ENCODE measurements around the gene EYS. TPM values are rescaled to one million over a fixed set of nuclear protein-coding genes. Genes with fewer than 3 reads are reported as not detected.

The EYS gene
- total RNA-seq, 5 donors from 2014 or later (not counting 1 experiment from before 2014, with no cell fraction given) = not detected

DNA sequence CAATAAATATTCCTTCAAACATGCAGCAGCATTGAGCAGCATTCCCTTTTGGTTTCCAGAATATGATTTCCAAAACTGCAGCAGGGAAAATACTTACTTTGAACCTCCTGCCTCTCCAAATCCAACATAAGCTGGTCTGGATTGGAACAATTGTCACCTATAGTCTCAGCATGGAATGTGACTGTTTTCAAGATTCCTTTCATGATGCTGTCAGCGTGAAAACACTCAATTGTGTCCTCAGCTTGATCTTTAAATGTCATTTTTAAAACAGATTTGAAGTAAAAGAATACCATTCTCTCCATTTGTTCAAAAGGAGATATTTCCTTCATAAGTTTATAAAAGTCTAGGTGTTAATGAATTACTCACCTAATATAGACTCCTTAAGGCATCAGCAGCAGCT lies 993.9 kb downstream of the EYS start:
- ChIA-PET POLR2A (no interaction called here), CTCF (no interaction called here)
- no CpG with 5 or more reads among the region's 1 CpG for WGBS (ENCODE audit: insufficient coverage)
- Mint-ChIP-seq H3K4me1 (no peaks in the 10 kb centered on the region), H3K9me3 (peaks cover 2 to 16% (median 4%) of the 10 kb centered on the region in 3 donors), H3K36me3 (no peaks in the 10 kb centered on the region), H3K27ac (no peak overlapping the region), H3K4me3 (no peak overlapping the region), H3K27me3 (no peaks in the 10 kb centered on the region)
- Histone ChIP-seq H3K27me3 (replicated peaks in 1 of 2; ENCODE audit: control insufficient read depth in 2 of 2, extremely low read depth in 1 of 2, insufficient read depth in 2 of 2, low read length in 1 of 2) (no peaks in the 10 kb centered on the region), H3K4me1 (ENCODE audit: control insufficient read depth in 1 of 2, extremely low read depth in 1 of 2, insufficient read depth in 2 of 2, low read length in 2 of 2) (no peaks in the 10 kb centered on the region), H3K27ac (ENCODE audit: low read length) (no peak overlapping the region), H3K36me3 (ENCODE audit: control insufficient read depth in 2 of 2, extremely low read depth in 1 of 2, insufficient read depth in 1 of 2, low read length in 1 of 2) (no peaks in the 10 kb centered on the region), H3K4me3 (ENCODE audit: control insufficient read depth in 1 of 2, extremely low read depth in 1 of 2, low read length in 1 of 2) (no peak overlapping the region), H3K9me3 (no peaks in the 10 kb centered on the region)
- DNase-seq = no peak
- no peak for ATAC-seq (replicated peaks in 1 of 4)

DNA sequence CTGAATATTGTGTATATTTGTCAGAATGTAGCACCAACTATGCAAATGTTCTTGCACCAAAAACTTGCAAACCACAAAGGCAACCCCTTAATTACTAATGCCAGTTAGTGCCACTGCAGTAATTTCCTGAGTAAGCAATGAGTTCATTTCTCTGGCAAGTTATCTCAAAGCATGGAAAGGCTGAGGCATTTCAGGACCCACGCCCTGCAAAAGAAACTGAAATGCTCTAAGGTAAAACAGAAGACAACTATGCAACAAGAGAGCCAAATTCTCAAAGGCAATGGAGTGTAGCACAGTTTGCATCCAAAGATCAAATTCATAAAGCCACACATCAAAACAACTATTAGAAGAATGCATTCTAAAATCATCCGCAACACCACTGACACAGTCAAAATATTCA lies 994.4 kb downstream of the EYS start:
- Mint-ChIP-seq H3K4me3 (no peak overlapping the region), H3K27ac (no peak overlapping the region), H3K36me3 (no peaks in the 10 kb centered on the region), H3K27me3 (no peaks in the 10 kb centered on the region), H3K9me3 (peaks cover 2 to 16% (median 4%) of the 10 kb centered on the region in 3 donors), H3K4me1 (no peaks in the 10 kb centered on the region)
- DNase-seq (no peak), ATAC-seq (replicated peaks in 1 of 4) (no peak)
- Histone ChIP-seq H3K4me1 (ENCODE audit: control insufficient read depth in 1 of 2, extremely low read depth in 1 of 2, insufficient read depth in 2 of 2, low read length in 2 of 2) (no peaks in the 10 kb centered on the region), H3K27ac (ENCODE audit: low read length) (no peak overlapping the region), H3K9me3 (no peaks in the 10 kb centered on the region), H3K4me3 (ENCODE audit: control insufficient read depth in 1 of 2, extremely low read depth in 1 of 2, low read length in 1 of 2) (no peak overlapping the region), H3K27me3 (replicated peaks in 1 of 2; ENCODE audit: control insufficient read depth in 2 of 2, extremely low read depth in 1 of 2, insufficient read depth in 2 of 2, low read length in 1 of 2) (no peaks in the 10 kb centered on the region), H3K36me3 (ENCODE audit: control insufficient read depth in 2 of 2, extremely low read depth in 1 of 2, insufficient read depth in 1 of 2, low read length in 1 of 2) (no peaks in the 10 kb centered on the region)
- ChIA-PET POLR2A (no interaction called here), CTCF (no interaction called here)
- WGBS (ENCODE audit: insufficient coverage) = 33% methylated on average over 1 of the region's 2 CpGs

DNA sequence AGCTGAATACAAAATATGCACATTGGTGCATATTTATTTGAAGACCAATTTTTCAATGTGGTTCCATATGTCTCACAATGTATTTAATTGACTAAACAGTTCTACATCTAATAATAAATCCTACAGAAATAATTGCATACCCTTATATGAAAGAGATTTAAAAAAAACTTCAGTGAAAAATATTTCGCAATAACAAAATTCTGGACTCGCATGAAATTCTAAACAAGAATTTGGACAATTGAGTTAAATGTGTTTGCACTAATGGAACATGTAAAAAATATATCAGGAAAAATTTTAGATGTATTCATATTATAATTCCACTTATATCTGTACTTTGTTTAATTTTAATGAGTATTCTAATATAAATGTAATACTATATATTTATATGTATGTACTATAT lies 1003.1 kb downstream of the EYS start:
- POLR2A ChIA-PET = no interaction called here
- Histone ChIP-seq H3K9me3 (no peaks in the 10 kb centered on the region), H3K4me3 (ENCODE audit: control insufficient read depth in 1 of 2, extremely low read depth in 1 of 2, low read length in 1 of 2) (no peak overlapping the region), H3K27me3 (replicated peaks in 1 of 2; ENCODE audit: control insufficient read depth in 2 of 2, extremely low read depth in 1 of 2, insufficient read depth in 2 of 2, low read length in 1 of 2) (no peaks in the 10 kb centered on the region), H3K36me3 (ENCODE audit: control insufficient read depth in 2 of 2, extremely low read depth in 1 of 2, insufficient read depth in 1 of 2, low read length in 1 of 2) (no peaks in the 10 kb centered on the region), H3K27ac (ENCODE audit: low read length) (no peak overlapping the region), H3K4me1 (ENCODE audit: control insufficient read depth in 1 of 2, extremely low read depth in 1 of 2, insufficient read depth in 2 of 2, low read length in 2 of 2) (no peaks in the 10 kb centered on the region)
- Mint-ChIP-seq H3K27ac (no peak overlapping the region), H3K9me3 (peaks cover 15 to 23% (median 19%) of the 10 kb centered on the region in 3 donors), H3K36me3 (no peaks in the 10 kb centered on the region), H3K4me1 (no peaks in the 10 kb centered on the region), H3K4me3 (no peak overlapping the region), H3K27me3 (no peaks in the 10 kb centered on the region)
- CTCF ChIA-PET = no interaction called here
- DNase-seq (no peak), ATAC-seq (replicated peaks in 1 of 4) (no peak)
- no CpG with 5 or more reads among the region's 2 CpGs for WGBS (ENCODE audit: insufficient coverage)

DNA sequence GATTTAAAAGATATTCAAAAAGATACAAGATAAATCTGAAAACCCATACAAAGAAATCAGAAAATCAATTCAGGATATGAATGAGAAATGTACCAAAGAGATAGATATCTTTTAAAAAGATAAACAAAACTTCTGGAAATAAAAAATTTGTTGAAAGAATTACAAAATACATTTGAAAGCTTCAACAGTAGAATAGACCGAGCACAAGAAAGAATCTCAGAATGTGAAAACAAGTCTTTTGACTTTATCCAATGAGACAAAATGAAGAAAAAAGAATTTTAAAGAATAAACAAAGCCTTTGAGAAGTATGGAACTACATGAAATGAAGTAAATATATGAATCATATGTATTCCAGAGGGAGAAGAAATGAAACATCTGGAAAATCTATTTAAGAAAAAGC lies 1011.0 kb downstream of the EYS start:
- Mint-ChIP-seq H3K27me3 (no peaks in the 10 kb centered on the region), H3K36me3 (no peaks in the 10 kb centered on the region), H3K9me3 (peaks cover 12 to 26% (median 25%) of the 10 kb centered on the region in 3 donors), H3K27ac (no peak overlapping the region), H3K4me3 (no peak overlapping the region), H3K4me1 (no peaks in the 10 kb centered on the region)
- no peaks in the 10 kb centered on the region for H3K4me1 ChIP-seq (ENCODE audit: control insufficient read depth in 1 of 2, extremely low read depth in 1 of 2, insufficient read depth in 2 of 2, low read length in 2 of 2)
- WGBS (ENCODE audit: insufficient coverage) = no CpG with 5 or more reads among the region's 1 CpG
- H3K27ac ChIP-seq (ENCODE audit: low read length) = no peak overlapping the region
- DNase-seq = no peak
- ATAC-seq (replicated peaks in 1 of 4) = no peak
- no peak overlapping the region for H3K4me3 ChIP-seq (ENCODE audit: control insufficient read depth in 1 of 2, extremely low read depth in 1 of 2, low read length in 1 of 2)
- CTCF ChIA-PET = no interaction called here
- H3K9me3 ChIP-seq = peaks cover 5% of the 10 kb centered on the region
- POLR2A ChIA-PET = no interaction called here
- no peaks in the 10 kb centered on the region for H3K27me3 ChIP-seq (replicated peaks in 1 of 2; ENCODE audit: control insufficient read depth in 2 of 2, extremely low read depth in 1 of 2, insufficient read depth in 2 of 2, low read length in 1 of 2)
- no peaks in the 10 kb centered on the region for H3K36me3 ChIP-seq (ENCODE audit: control insufficient read depth in 2 of 2, extremely low read depth in 1 of 2, insufficient read depth in 1 of 2, low read length in 1 of 2)

DNA sequence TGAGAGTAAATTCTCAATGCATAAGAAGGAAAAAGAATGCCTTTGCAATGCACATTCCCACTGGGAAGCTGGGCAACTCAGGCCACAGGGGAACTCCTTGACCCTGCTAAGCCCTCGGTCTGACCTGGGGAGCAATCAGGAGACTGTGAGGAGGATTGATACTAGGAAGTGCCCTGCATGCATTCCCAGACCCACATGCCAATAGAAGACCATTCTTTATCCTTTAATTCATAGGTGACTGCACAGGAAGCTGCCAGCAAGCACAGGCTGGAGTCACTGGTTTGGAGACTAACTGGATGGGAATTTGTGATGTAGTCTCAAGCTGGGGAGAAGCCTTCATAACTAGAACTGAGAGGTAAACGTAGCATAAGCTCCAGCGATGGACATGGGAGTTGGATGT lies 1012.7 kb downstream of the EYS start:
- ATAC-seq (replicated peaks in 1 of 4) = no peak
- H3K36me3 ChIP-seq (ENCODE audit: control insufficient read depth in 2 of 2, extremely low read depth in 1 of 2, insufficient read depth in 1 of 2, low read length in 1 of 2) = no peaks in the 10 kb centered on the region
- no peak overlapping the region for H3K4me3 ChIP-seq (ENCODE audit: control insufficient read depth in 1 of 2, extremely low read depth in 1 of 2, low read length in 1 of 2)
- H3K9me3 ChIP-seq = peaks cover 5% of the 10 kb centered on the region
- 80% methylated on average over 2 of the region's 3 CpGs for WGBS (ENCODE audit: insufficient coverage)
- no peaks in the 10 kb centered on the region for H3K27me3 Mint-ChIP-seq
- no peaks in the 10 kb centered on the region for H3K4me1 ChIP-seq (ENCODE audit: control insufficient read depth in 1 of 2, extremely low read depth in 1 of 2, insufficient read depth in 2 of 2, low read length in 2 of 2)
- no peak overlapping the region for H3K27ac ChIP-seq (ENCODE audit: low read length)
- no peaks in the 10 kb centered on the region for H3K27me3 ChIP-seq (replicated peaks in 1 of 2; ENCODE audit: control insufficient read depth in 2 of 2, extremely low read depth in 1 of 2, insufficient read depth in 2 of 2, low read length in 1 of 2)
- H3K4me1 Mint-ChIP-seq = no peaks in the 10 kb centered on the region
- no peak overlapping the region for H3K4me3 Mint-ChIP-seq
- ChIA-PET POLR2A (no interaction called here), CTCF (no interaction called here)
- no peaks in the 10 kb centered on the region for H3K36me3 Mint-ChIP-seq
- no peak for DNase-seq
- H3K27ac Mint-ChIP-seq = no peak overlapping the region
- peaks cover 12 to 31% (median 26%) of the 10 kb centered on the region in 3 donors for H3K9me3 Mint-ChIP-seq

DNA sequence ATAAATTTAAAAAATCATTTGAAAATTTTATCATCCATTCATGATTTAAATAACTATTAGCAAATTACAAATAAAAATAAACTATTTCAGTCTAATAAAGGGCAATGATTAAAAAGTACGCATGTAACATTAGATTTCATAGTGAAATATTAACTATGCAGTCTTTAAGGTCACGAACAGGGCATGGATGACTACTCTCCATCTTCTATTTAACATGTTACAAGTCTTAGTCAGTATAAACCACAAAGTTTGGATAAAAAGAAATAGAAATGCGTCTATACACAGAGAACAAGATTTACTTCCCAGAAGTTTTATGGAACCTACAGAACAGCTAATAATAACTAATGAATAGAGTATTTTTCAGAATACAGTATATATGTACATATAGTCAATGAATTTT lies 1016.0 kb downstream of the EYS start:
- Mint-ChIP-seq H3K27ac (no peak overlapping the region), H3K4me3 (no peak overlapping the region), H3K36me3 (no peaks in the 10 kb centered on the region), H3K4me1 (no peaks in the 10 kb centered on the region), H3K27me3 (no peaks in the 10 kb centered on the region), H3K9me3 (peaks cover 6 to 17% (median 6%) of the 10 kb centered on the region in 3 donors)
- ChIA-PET CTCF (no interaction called here), POLR2A (no interaction called here)
- H3K27ac ChIP-seq (ENCODE audit: low read length) = no peak overlapping the region
- no peak overlapping the region for H3K4me3 ChIP-seq (ENCODE audit: control insufficient read depth in 1 of 2, extremely low read depth in 1 of 2, low read length in 1 of 2)
- DNase-seq (no peak), ATAC-seq (replicated peaks in 1 of 4) (no peak)
- no peaks in the 10 kb centered on the region for H3K36me3 ChIP-seq (ENCODE audit: control insufficient read depth in 2 of 2, extremely low read depth in 1 of 2, insufficient read depth in 1 of 2, low read length in 1 of 2)
- H3K9me3 ChIP-seq = peaks cover 3% of the 10 kb centered on the region
- WGBS (ENCODE audit: insufficient coverage) = no CpG with 5 or more reads among the region's 3 CpGs
- no peaks in the 10 kb centered on the region for H3K27me3 ChIP-seq (replicated peaks in 1 of 2; ENCODE audit: control insufficient read depth in 2 of 2, extremely low read depth in 1 of 2, insufficient read depth in 2 of 2, low read length in 1 of 2)
- H3K4me1 ChIP-seq (ENCODE audit: control insufficient read depth in 1 of 2, extremely low read depth in 1 of 2, insufficient read depth in 2 of 2, low read length in 2 of 2) = no peaks in the 10 kb centered on the region

DNA sequence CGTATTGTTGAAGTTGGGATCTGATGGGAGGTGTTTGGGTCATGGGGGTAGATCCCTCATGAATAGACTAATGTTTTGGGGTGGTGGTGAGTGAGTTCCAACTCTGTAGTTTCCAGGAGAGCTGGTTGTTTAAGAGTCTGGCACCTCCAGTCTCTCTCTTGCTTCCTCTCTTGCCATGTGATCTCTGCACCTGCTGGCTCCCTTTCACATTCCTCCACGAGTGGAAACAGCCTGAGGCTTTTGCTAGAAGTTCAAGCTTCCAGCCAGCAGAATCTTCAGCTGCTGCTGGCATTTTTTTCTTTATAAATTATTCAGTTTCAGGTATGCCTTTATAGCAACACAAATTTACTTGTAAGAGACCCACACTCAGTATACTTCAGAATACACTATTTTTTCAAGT lies 1021.6 kb downstream of the EYS start:
- H3K27ac Mint-ChIP-seq = no peak overlapping the region
- H3K4me1 Mint-ChIP-seq = no peaks in the 10 kb centered on the region
- POLR2A ChIA-PET = no interaction called here

More for the DNA sequence above, 1021.6 kb downstream of the EYS start:
- Histone ChIP-seq H3K27ac (ENCODE audit: low read length) (no peak overlapping the region), H3K4me3 (ENCODE audit: control insufficient read depth in 1 of 2, extremely low read depth in 1 of 2, low read length in 1 of 2) (no peak overlapping the region), H3K27me3 (replicated peaks in 1 of 2; ENCODE audit: control insufficient read depth in 2 of 2, extremely low read depth in 1 of 2, insufficient read depth in 2 of 2, low read length in 1 of 2) (no peaks in the 10 kb centered on the region), H3K36me3 (ENCODE audit: control insufficient read depth in 2 of 2, extremely low read depth in 1 of 2, insufficient read depth in 1 of 2, low read length in 1 of 2) (no peaks in the 10 kb centered on the region), H3K9me3 (no peaks in the 10 kb centered on the region), H3K4me1 (ENCODE audit: control insufficient read depth in 1 of 2, extremely low read depth in 1 of 2, insufficient read depth in 2 of 2, low read length in 2 of 2) (no peaks in the 10 kb centered on the region)
- H3K27me3 Mint-ChIP-seq = no peaks in the 10 kb centered on the region
- ATAC-seq (replicated peaks in 1 of 4) = no peak
- DNase-seq = no peak
- peaks cover 8 to 16% (median 10%) of the 10 kb centered on the region in 3 donors for H3K9me3 Mint-ChIP-seq
- no CpG with 5 or more reads among the region's 2 CpGs for WGBS (ENCODE audit: insufficient coverage)
- no peaks in the 10 kb centered on the region for H3K36me3 Mint-ChIP-seq
- CTCF ChIA-PET = no interaction called here
- H3K4me3 Mint-ChIP-seq = no peak overlapping the region
